ENCODE results near the gene PDS5A. TPM values are rescaled to one million over a fixed set of nuclear protein-coding genes. Genes with fewer than 3 reads are reported as not detected.
"Not testable (repeated sequence)": the region's sequence is repeated elsewhere in the genome, so short reads cannot be mapped to it uniquely, and the experiment has no call there.

The PDS5A gene, protein sequence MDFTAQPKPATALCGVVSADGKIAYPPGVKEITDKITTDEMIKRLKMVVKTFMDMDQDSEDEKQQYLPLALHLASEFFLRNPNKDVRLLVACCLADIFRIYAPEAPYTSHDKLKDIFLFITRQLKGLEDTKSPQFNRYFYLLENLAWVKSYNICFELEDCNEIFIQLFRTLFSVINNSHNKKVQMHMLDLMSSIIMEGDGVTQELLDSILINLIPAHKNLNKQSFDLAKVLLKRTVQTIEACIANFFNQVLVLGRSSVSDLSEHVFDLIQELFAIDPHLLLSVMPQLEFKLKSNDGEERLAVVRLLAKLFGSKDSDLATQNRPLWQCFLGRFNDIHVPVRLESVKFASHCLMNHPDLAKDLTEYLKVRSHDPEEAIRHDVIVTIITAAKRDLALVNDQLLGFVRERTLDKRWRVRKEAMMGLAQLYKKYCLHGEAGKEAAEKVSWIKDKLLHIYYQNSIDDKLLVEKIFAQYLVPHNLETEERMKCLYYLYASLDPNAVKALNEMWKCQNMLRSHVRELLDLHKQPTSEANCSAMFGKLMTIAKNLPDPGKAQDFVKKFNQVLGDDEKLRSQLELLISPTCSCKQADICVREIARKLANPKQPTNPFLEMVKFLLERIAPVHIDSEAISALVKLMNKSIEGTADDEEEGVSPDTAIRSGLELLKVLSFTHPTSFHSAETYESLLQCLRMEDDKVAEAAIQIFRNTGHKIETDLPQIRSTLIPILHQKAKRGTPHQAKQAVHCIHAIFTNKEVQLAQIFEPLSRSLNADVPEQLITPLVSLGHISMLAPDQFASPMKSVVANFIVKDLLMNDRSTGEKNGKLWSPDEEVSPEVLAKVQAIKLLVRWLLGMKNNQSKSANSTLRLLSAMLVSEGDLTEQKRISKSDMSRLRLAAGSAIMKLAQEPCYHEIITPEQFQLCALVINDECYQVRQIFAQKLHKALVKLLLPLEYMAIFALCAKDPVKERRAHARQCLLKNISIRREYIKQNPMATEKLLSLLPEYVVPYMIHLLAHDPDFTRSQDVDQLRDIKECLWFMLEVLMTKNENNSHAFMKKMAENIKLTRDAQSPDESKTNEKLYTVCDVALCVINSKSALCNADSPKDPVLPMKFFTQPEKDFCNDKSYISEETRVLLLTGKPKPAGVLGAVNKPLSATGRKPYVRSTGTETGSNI (N-terminal part only)
- total RNA-seq = 10 to 100 TPM; 88.2 to 98.6 TPM
- polyA plus RNA-seq (2013, experiment 1 of 2) = 67.4 TPM
- 62.2 TPM for polyA plus RNA-seq (2013, experiment 2 of 2)
- long read RNA-seq, experiment 1, full-length matches to known transcripts = 3 of 46 reads
- long read RNA-seq, experiment 1, partial matches to known transcripts = 21 of 46 reads
- long read RNA-seq, experiment 1, other reads (novel, unspliced or antisense) = 22 of 46 reads
- long read RNA-seq, experiment 2, full-length matches to known transcripts = 92 of 165 reads
- long read RNA-seq, experiment 2, partial matches to known transcripts = 37 of 165 reads
- long read RNA-seq, experiment 2, other reads (novel, unspliced or antisense) = 36 of 165 reads
- long read RNA-seq, experiment 3, full-length matches to known transcripts = 6 of 40 reads
- long read RNA-seq, experiment 3, partial matches to known transcripts = 24 of 40 reads
- long read RNA-seq, experiment 3, other reads (novel, unspliced or antisense) = 10 of 40 reads
- long read RNA-seq, experiment 4, partial matches to known transcripts = 1 of 3 reads
- long read RNA-seq, experiment 4, other reads (novel, unspliced or antisense) = 1 of 3 reads

DNA sequence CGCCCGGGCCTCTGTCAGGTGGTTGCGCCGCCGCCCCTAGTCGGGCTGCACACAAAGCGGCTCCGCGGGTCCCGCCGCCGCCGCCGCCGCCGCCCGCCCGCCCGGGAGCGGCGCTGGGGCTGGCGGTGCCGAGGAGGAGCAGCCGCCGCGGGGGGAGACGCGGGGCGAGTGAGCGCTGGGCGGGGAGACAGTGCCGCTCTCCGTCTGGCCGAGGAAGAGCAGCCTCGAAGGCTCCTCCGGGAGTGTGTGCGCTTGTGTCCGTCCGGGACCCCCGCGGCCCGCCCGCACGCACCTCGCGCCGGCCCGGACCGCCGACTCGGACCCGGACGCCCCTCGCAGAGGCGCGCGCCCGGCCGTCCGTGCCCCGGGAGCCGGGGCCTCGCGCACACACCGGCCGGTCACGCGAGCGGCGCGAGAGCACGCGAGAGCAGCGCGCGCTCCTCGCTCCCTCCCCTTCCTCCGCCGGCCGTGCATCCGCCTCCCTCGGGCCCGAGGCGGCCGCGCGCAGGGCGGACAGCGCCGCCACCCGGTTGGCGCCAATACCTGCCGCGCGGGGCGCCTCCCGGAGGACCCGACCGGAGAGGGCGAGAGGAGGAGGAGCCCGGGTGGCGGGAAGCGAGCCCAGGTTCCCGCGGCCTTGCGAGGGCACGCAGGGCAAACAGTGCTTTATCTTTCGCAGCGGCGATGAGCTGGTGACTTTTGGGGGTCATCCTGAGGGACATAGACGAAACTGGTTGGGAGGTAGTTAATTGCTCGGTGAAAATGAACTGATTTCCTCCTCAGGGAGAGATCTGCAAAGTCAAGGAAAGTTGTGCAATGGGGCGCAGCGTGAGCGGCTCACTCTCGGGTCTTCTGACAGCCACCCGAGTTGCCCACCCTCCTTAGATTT, at the start of gene PDS5A:
TSS of gene PDS5A (minus strand) at position 423 of the 889 bp plus-strand sequence. CDS start 1,334 bp downstream, outside the sequence.
- H3K27ac ChIP-seq (ENCODE audit: low read depth, low read length) = peak within 1 kb of the TSS; percentile 89
- H3K4me1 ChIP-seq (ENCODE audit: control insufficient read depth, insufficient read depth, low read length) = no peaks in the 10 kb centered on the region
- peaks cover 30% of the 10 kb centered on the region for H3K36me3 Mint-ChIP-seq (ENCODE audit: low read depth)
- no peaks in the 10 kb centered on the region for H3K9me3 ChIP-seq (ENCODE audit: control insufficient read depth, low read length)
- peak within 1 kb of the TSS; percentile 88 for H3K9ac ChIP-seq (ENCODE audit: extremely low read depth, low read length, poor library complexity, severe bottlenecking)
- no peaks in the 10 kb centered on the region for H3K27me3 Mint-ChIP-seq (ENCODE audit: insufficient read depth)
- WGBS, 2 experiments (ENCODE audit: insufficient coverage in 1 of 2, insufficient read length in 1 of 2) = 2 to 9% methylated on average over 29 to 117 of the region's 117 CpGs
- DNase-seq = peak; percentile 94
- H3K27ac Mint-ChIP-seq = peak within 1 kb of the TSS; percentile 96
- H3K36me3 ChIP-seq (ENCODE audit: control insufficient read depth, insufficient read depth, low read length) = peaks cover 34% of the 10 kb centered on the region
- peak within 1 kb of the TSS; percentile 74 for H3K4me3 Mint-ChIP-seq
- H3K4me1 Mint-ChIP-seq = peaks cover 17% of the 10 kb centered on the region
- H3K9me3 Mint-ChIP-seq = no peaks in the 10 kb centered on the region
- no peaks in the 10 kb centered on the region for H3K27me3 ChIP-seq (ENCODE audit: control insufficient read depth, insufficient read depth, low read length, poor library complexity, severe bottlenecking)
- TF ChIP-seq, protein P1, sequence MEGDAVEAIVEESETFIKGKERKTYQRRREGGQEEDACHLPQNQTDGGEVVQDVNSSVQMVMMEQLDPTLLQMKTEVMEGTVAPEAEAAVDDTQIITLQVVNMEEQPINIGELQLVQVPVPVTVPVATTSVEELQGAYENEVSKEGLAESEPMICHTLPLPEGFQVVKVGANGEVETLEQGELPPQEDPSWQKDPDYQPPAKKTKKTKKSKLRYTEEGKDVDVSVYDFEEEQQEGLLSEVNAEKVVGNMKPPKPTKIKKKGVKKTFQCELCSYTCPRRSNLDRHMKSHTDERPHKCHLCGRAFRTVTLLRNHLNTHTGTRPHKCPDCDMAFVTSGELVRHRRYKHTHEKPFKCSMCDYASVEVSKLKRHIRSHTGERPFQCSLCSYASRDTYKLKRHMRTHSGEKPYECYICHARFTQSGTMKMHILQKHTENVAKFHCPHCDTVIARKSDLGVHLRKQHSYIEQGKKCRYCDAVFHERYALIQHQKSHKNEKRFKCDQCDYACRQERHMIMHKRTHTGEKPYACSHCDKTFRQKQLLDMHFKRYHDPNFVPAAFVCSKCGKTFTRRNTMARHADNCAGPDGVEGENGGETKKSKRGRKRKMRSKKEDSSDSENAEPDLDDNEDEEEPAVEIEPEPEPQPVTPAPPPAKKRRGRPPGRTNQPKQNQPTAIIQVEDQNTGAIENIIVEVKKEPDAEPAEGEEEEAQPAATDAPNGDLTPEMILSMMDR (conservative IDR thresholded peaks at IDR 0.05) = peak; percentile 91
- peak within 1 kb of the TSS; percentile 93 for H3K4me3 ChIP-seq (ENCODE audit: low read length)

DNA sequence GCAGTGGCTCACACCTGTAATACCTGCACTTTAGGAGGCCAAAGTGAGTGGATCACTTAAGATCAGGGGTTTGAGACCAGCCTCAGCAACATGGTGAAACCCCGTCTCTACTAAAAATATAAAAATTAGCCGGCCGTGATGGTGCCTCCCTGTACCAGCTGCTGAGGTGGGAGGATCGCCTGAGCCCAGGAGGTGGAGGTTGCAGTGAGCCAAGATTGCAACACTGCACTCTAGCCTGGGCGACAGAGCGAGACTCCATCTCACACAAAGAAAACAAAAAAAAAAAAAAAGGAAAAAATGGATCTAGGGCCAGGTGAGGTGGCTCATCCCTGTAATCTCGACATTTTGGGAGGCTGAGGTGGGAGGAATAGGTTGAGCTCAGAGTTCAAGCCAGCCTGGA, 46.3 kb upstream of the PDS5A start:
- not testable (repeated sequence) for H3K9me3 Mint-ChIP-seq; H3K9ac ChIP-seq (ENCODE audit: extremely low read depth, low read length, poor library complexity, severe bottlenecking); H3K27ac Mint-ChIP-seq; H3K36me3 Mint-ChIP-seq (ENCODE audit: low read depth); H3K4me1 ChIP-seq (ENCODE audit: control insufficient read depth, insufficient read depth, low read length); H3K4me3 Mint-ChIP-seq; H3K9me3 ChIP-seq (ENCODE audit: control insufficient read depth, low read length); H3K27me3 ChIP-seq (ENCODE audit: control insufficient read depth, insufficient read depth, low read length, poor library complexity, severe bottlenecking); H3K36me3 ChIP-seq (ENCODE audit: control insufficient read depth, insufficient read depth, low read length); DNase-seq; H3K27me3 Mint-ChIP-seq (ENCODE audit: insufficient read depth); H3K27ac ChIP-seq (ENCODE audit: low read depth, low read length); H3K4me1 Mint-ChIP-seq; H3K4me3 ChIP-seq (ENCODE audit: low read length)
- 92% methylated on average over 5 of the region's 7 CpGs; no CpG with 5 or more reads in 1 of the 2 experiments for WGBS, 2 experiments (ENCODE audit: insufficient coverage in 1 of 2, insufficient read length in 1 of 2)

DNA sequence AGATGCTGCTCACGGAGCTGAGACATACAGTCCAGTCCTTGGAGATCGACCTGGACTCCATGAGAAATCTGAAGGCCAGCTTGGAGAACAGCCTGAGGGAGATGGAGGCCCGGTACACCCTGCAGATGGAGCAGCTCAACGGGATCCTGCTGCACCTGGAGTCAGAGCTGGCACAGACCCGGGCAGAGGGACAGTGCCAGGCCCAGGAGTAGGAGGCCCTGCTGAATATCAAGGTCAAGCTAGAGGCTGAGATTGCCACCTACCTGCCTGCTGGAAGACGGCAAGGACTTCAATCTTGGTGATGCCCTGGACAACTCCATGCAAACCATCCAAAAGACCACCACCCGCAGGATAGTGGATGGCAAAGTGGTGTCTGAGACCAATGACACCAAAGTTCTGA, 43.4 kb upstream of the PDS5A start:
- not testable (repeated sequence) for H3K4me1 Mint-ChIP-seq; H3K36me3 Mint-ChIP-seq (ENCODE audit: low read depth); H3K27ac Mint-ChIP-seq; H3K36me3 ChIP-seq (ENCODE audit: control insufficient read depth, insufficient read depth, low read length); H3K4me1 ChIP-seq (ENCODE audit: control insufficient read depth, insufficient read depth, low read length); H3K9me3 Mint-ChIP-seq; DNase-seq; H3K27me3 Mint-ChIP-seq (ENCODE audit: insufficient read depth); H3K27ac ChIP-seq (ENCODE audit: low read depth, low read length); H3K4me3 ChIP-seq (ENCODE audit: low read length); H3K9ac ChIP-seq (ENCODE audit: extremely low read depth, low read length, poor library complexity, severe bottlenecking); H3K4me3 Mint-ChIP-seq; H3K9me3 ChIP-seq (ENCODE audit: control insufficient read depth, low read length); H3K27me3 ChIP-seq (ENCODE audit: control insufficient read depth, insufficient read depth, low read length, poor library complexity, severe bottlenecking)
- WGBS, 2 experiments (ENCODE audit: insufficient coverage in 1 of 2, insufficient read length in 1 of 2) = 91 to 94% methylated on average over 5 to 7 of the region's 7 CpGs

All from endodermal cell (in vitro differentiated cells).